GM18873 (cell line): Measurements from ENCODE around the gene ZNF490.
"Not testable (repeated sequence)": the region's sequence is repeated elsewhere in the genome, so short reads cannot be mapped to it uniquely, and the experiment has no call there.

ENCODE experiments used
- ATAC-seq: cut with Tn5 transposase; IDR thresholded peaks from one replicate; pipeline ENCODE4 v1.9.1; 2021; ENCODE audit warnings: mild to moderate bottlenecking, moderate library complexity, moderate number of reproducible peaks; ENCODE audit not compliant: unreplicated experiment, low FRiP score

Gene ZNF490

DNA sequence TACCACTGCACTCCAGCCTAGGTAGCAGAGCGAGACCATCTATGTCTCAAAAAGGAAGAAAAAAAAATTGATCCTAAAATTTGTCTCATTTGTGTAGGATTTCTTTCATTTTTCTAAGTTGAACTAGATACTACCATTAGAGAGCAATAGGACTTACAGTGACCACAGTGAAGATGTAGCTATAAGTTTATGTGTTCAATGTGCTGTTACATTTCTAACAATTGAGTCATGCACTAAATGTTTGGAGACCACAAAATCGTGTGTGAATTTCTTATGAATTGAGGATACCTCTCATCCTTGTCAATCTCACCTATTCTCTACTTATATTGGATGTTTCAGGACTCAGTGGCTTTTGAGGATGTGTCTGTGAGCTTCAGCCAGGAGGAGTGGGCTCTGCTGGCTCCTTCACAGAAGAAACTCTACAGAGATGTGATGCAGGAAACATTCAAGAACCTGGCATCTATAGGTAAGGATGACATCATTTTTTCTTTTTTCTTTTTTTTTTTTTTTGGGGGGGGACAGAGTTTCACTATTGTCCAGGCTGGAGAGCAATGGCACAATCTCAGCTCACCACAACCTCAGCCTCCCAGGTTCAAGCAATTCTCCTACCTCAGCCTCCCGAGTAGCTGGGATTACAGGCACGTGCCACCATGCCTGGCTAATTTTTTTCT lies 12.9 kb upstream of the ZNF490 start:
- ATAC-seq = no peak

DNA sequence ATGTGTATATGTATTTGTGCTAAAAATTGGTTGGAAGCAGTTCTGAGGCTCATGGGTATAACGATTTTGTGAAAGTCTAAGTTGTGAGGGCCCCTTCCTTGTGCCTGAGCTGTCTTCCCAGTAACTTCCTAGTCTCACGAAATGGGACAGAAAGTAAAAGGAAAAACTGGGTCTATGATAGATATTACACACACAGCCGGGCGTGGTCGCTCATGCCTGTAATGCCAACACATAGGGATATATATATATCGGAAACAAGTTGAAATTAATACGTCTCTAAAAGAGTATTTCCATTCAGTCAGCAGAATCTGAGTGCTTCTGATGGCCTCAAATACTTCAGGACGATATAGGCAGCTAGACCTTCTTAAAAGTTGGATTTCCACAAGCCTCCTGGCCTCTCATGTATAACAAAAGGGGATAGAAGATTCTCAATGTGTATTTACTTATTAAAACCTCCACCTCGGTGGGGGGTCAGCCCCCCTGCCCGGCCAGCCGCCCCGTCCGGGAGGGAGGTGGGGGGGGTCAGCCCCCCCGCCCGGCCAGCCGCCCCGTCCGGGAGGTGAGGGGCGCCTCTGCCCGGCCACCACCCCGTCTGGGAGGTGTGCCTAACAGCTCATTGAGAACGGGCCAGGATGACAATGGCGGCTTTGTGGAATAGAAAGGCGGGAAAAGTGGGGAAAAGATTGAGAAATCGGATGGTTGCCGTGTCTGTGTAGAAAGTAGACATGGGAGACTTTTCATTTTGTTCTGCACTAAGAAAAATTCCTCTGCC lies 10.8 kb upstream of the ZNF490 start:
- ATAC-seq = not testable (repeated sequence)

- ATAC-seq = no peak
Measured at GRCh38 chr19:12617646-12618045, 7.0 kb upstream of the ZNF490 start.

- ATAC-seq = no peak
Measured at GRCh38 chr19:12611361-12611699, 717 bp upstream of the ZNF490 start.

DNA sequence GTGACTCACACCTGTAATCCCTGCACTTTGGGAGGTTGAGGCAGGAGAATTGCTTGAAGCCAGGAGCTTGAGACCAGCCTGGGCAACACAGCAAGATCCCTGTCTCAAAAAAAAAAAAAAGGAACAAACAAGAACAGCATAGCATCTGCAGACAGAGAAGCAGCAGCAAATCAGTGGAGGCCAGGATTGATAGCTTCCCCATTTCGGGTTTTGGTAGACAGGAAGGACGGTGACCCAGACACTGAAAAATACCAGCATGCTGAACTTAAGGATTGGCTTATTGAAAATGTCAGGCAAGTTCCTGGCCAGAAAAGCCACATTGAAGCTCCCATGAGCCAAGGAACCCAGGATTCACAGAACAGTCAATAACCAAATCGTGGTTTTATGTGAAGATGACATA lies 3.0 kb downstream of the ZNF490 start:
- ATAC-seq = no peak

DNA sequence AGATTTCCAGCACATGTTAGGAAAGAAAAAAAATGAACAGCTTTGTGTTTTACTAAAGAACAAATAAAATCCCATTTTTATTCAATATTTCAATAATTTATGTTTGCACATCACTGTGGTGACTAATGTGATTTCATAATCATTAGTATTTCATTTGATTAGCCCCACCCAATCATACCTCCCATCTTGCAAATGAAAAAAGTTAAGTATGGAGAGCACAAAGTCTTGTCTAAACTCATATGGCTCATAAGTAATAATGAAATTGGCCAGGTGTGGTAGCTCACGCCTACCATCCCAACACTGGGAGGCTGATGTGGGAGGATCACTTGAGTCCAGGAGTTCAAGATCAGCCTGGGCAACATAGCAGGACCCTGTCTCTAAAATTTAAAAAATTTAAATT lies 3.8 kb downstream of the ZNF490 start:
- no peak for ATAC-seq

GRCh38 chr19:12603714-12604113 lies 6.9 kb downstream of the ZNF490 start:
- ATAC-seq = no peak

- ATAC-seq = no peak
Measured at GRCh38 chr19:12597594-12597993, 13.0 kb downstream of the ZNF490 start.

DNA sequence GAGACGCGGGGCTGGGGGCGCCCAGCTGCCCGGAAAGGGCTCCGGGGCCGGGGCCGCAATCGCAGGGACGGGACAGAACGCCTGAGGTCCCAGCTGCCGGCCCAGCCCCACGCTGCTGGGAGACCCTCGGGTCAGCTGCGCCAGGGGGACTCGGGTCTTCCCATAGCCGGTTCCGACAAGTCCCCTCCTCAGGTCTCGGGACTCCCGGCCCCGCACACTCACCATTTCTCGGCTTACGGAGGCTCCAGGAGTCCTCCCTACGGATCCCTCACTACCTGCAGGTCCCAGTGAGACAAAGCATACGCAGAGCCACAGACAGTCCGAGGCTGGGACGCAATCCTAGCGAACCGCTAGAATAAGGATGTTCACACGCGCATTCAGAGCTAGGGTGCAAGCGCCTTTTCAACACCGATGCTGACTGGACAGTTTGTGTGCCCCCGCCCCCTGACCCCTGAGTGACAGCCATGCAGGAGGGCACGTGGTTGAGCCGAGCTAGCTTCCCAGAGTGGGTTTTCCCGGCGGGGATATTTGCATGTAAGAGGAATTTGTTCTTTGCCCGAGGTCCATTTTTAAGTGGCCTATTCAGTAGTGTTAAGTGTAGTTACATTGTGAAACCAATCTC lies 13.6 kb downstream of the ZNF490 start:
- no peak for ATAC-seq

DNA sequence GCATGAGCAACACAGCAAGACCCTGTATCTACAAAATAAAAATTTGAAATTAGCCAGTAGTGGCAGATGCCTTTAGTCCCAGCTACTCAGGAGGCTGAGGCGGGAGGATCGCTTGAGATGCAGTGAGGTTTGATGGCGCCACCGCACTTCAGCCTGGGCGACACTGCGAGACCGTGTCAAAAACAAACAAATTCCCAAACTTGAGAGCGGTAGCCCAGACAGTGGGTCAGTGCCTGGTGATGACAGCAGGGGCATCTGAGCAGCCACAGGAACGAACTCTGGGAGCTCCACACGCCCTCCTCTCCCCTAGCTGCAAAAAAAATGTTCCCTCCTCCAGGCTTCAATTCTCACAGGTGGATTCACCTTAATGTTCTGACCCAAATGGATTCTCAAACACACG lies 14.1 kb downstream of the ZNF490 start:
- ATAC-seq = no peak

DNA sequence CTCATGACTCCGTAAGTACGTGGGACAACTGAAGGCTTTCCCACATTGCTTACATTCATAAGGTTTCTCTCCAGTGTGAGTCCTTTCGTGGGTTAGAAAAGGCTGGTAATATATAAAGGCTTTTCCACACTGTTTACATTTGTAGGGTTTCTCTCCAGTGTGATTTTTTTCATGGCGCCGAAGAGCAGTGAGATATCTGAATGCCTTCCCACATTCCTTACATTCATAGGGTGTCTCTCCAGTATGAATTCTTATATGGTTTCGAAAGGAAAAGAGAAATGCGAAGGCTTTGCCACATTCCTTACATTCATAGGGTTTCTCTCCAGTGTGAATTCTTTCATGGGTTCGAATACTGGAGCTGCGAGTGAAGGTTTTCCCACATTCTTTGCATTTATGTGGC lies 29.5 kb downstream of the ZNF490 start:
- no peak for ATAC-seq

DNA sequence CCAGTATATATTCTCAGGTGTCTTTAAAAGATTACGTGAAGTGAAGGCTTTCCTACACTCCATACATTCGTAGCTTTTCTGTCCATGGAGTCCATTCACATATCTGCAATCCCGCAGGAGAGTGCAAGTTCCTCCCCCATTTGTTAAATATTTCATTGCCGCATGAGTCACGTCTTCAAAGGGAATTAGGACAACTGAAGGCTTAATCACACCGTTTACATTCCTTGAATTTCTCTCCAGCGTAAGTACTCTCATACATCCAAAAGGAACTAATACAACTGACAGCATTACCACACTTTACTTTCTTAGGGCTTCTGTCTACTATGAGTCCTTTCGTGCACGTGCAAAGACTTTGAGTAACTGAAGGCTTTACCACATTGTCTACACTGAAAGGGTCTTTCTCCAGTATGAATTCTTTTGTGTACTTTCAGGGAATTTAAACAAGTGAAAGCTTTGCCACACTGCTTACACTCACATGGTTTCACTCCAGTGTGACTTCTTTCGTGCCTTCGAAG lies 30.4 kb downstream of the ZNF490 start:
- ATAC-seq = no peak

DNA sequence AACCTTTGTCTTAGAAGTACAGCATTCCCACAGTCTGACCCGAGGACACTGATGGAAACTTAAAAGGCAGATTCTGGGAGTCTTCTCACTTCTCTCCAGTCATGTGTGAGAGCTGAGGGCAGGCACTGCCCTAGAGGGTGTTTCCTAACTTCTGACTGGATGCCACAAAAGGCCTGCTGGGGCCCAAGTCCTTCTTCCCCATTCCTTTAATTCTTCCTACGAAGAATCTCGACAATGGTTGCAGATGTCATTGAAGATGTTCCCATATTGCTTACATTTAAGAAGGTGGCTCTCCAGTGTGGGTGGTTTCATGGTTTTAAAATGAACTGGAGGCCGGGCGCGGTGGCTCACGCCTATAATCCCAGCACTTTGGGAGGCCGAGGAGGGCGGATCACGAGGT lies 32.0 kb downstream of the ZNF490 start:
- ATAC-seq = no peak

- ATAC-seq = no peak
Measured at GRCh38 chr19:12574036-12574435, 36.6 kb downstream of the ZNF490 start.

- ATAC-seq = no peak
Measured at GRCh38 chr19:12567951-12568350, 42.7 kb downstream of the ZNF490 start.

GRCh38 chr19:12566380-12566779 lies 44.2 kb downstream of the ZNF490 start:
- ATAC-seq = not testable (repeated sequence)

GRCh38 chr19:12564016-12564664 lies 46.5 kb downstream of the ZNF490 start:
- ATAC-seq = no peak

GRCh38 chr19:12555456-12555930 lies 55.1 kb downstream of the ZNF490 start:
- ATAC-seq = no peak

DNA sequence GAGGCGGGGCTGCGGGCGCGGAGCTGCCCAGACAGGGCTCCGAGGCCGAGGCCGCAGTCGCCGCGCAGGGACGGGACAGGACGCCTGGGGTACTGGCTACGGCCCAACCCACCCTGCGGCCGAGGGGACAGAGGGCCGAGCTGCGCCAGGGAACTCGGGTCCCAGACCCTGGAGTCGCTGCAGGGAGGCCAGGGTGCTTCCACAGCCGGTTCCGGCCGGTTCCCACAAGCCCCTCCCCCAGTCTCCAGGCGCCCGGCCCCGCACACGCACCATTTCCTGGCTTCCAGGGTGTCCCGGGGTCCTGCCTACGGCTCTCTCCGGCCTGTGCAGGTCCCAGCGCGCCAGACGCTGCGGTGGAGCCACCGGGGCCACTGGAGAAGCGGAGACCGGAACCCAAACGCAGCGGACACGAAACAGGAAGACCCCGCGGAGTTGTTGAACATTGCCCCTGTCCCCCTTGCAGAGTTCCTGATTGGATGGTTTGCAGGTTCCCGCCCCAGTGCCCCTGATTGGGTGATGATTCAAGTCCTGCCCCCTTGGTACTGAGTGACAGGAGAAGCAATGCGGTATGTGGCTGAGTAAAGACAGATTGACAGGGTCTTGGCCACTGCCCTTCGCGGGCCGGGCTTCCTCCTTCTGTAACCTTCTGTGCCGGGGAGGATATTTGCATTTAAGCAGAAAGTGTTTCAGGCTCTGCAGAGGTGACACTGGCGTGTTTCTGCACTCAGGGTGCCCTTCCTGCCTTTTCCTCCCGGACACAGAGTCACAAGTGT lies 59.4 kb downstream of the ZNF490 start, which contains the start of gene ZNF564:
TSS of gene ZNF564 (minus strand) at position 423 of the 773 bp plus-strand sequence. CDS start at position 273, 150 bp downstream.
- ATAC-seq = peak; percentile 96

GRCh38 chr19:12546903-12547302 lies 63.7 kb downstream of the ZNF490 start:
- ATAC-seq = no peak
